Liver (tissue), 9 donors: ENCODE measurements around the gene TMEM178B. TPM values are rescaled to one million over a fixed set of nuclear protein-coding genes. Genes with fewer than 3 reads are reported as not detected.
A peak's percentile ranks its signal among the peaks of the same experiment; 100 is the strongest.

Experiments used
- DNase-seq: peaks from one replicate; pipeline ENCODE4 v3.0.0-alpha.2; 2017; ENCODE audit warnings: low spot score
- H3K27ac ChIP-seq, 2 donors: one replicate each; pipeline ENCODE4 v1.7.0; 2013; ENCODE audit warnings: inconsistent platforms in 2 of 2, low read length in 2 of 2, control low read depth in 1 of 2, low read depth in 1 of 2, mild to moderate bottlenecking in 1 of 2
- H3K27me3 ChIP-seq, 4 donors: one replicate each; pipeline versions ENCODE4 v1.6.1 to v1.7.0; 2013; ENCODE audit warnings: low read length in 3 of 4, inconsistent platforms in 1 of 4, mild to moderate bottlenecking in 1 of 4, moderate library complexity in 1 of 4; ENCODE audit not compliant: control insufficient read depth in 4 of 4, insufficient read depth in 4 of 4
- H3K36me3 ChIP-seq, 4 donors: one replicate each; pipeline versions ENCODE4 v1.6.1 to v1.7.0; 2013; ENCODE audit warnings: low read length in 3 of 4, mild to moderate bottlenecking in 3 of 4, low read depth in 1 of 4, moderate library complexity in 1 of 4; ENCODE audit not compliant: control insufficient read depth in 4 of 4, insufficient read depth in 3 of 4
- H3K4me1 ChIP-seq, 4 donors: one replicate each; pipeline versions ENCODE4 v1.6.1 to v1.7.0; 2013; ENCODE audit warnings: low read length in 3 of 4, mild to moderate bottlenecking in 3 of 4, moderate library complexity in 1 of 4; ENCODE audit not compliant: control insufficient read depth in 4 of 4, insufficient read depth in 4 of 4
- H3K4me3 ChIP-seq, 3 donors: one replicate each; pipeline versions ENCODE4 v1.6.1 to v1.7.0; 2013; ENCODE audit warnings: low read length in 3 of 3, control low read depth in 1 of 3, low read depth in 1 of 3, mild to moderate bottlenecking in 1 of 3
- H3K9ac ChIP-seq, 2 donors: one replicate each; pipeline ENCODE4 v1.7.0; 2013; ENCODE audit warnings: low read length in 2 of 2, mild to moderate bottlenecking in 2 of 2, moderate library complexity in 2 of 2, control low read depth in 1 of 2, low read depth in 1 of 2
- H3K9me3 ChIP-seq, 4 donors: one replicate each; pipeline versions ENCODE4 v1.6.1 to v1.7.0; 2013; ENCODE audit warnings: low read length in 3 of 4; ENCODE audit not compliant: control insufficient read depth in 4 of 4
- ATF3 ChIP-seq: IDR thresholded peaks from 2 replicates; pipeline ENCODE4 v1.6.1; 2016; ENCODE audit warnings: antibody characterized with exemption
- EGR1 ChIP-seq, 2 donors: IDR thresholded peaks; 2 replicates each; pipeline ENCODE4 v1.6.1; 2016 to 2018; ENCODE audit warnings: antibody characterized with exemption in 2 of 2, low read depth in 2 of 2
- FOXA2 ChIP-seq: IDR thresholded peaks from 2 replicates; pipeline ENCODE4 v1.6.1; 2016; ENCODE audit warnings: antibody characterized with exemption
- GABPA ChIP-seq, 2 donors: IDR thresholded peaks in 1 of 2; conservative IDR thresholded peaks in 1 of 2; 2 replicates each; pipeline ENCODE4 v1.6.1; 2016; ENCODE audit warnings: antibody characterized with exemption in 2 of 2, mild to moderate bottlenecking in 1 of 2, moderate library complexity in 1 of 2
- HNF4A ChIP-seq, 2 donors: conservative IDR thresholded peaks; 2 replicates each; pipeline ENCODE4 v1.6.1; 2016; ENCODE audit warnings: antibody characterized with exemption in 2 of 2, mild to moderate bottlenecking in 2 of 2
- HNF4G ChIP-seq: IDR thresholded peaks from 2 replicates; pipeline ENCODE4 v1.6.1; 2016; ENCODE audit warnings: antibody characterized with exemption
- JUND ChIP-seq, 2 donors: IDR thresholded peaks; 2 replicates each; pipeline ENCODE4 v1.6.1; 2016; ENCODE audit warnings: antibody characterized with exemption in 2 of 2
- MAX ChIP-seq: IDR thresholded peaks from 2 replicates; pipeline ENCODE4 v1.6.1; 2016; ENCODE audit warnings: antibody characterized with exemption
- NR2F2 ChIP-seq: IDR thresholded peaks from 2 replicates; pipeline ENCODE4 v1.6.1; 2016; ENCODE audit warnings: antibody characterized with exemption
- RAD21 ChIP-seq, 2 donors: IDR thresholded peaks; 2 replicates each; pipeline ENCODE4 v1.6.1; 2016; ENCODE audit warnings: antibody characterized with exemption in 2 of 2, mild to moderate bottlenecking in 2 of 2
- REST ChIP-seq: IDR thresholded peaks from 2 replicates; pipeline ENCODE4 v1.6.1; 2016; ENCODE audit warnings: antibody characterized with exemption, mild to moderate bottlenecking
- RXRA ChIP-seq, 2 donors: IDR thresholded peaks; 2 replicates each; pipeline ENCODE4 v1.6.1; 2017 to 2018; ENCODE audit warnings: antibody characterized with exemption in 2 of 2, mild to moderate bottlenecking in 1 of 2
- SP1 ChIP-seq: IDR thresholded peaks from 2 replicates; pipeline ENCODE4 v1.6.1; 2018; ENCODE audit warnings: antibody characterized with exemption, mild to moderate bottlenecking
- YY1 ChIP-seq: IDR thresholded peaks from 2 replicates; pipeline ENCODE4 v1.6.1; 2016; ENCODE audit warnings: antibody characterized with exemption, mild to moderate bottlenecking
- ZBTB33 ChIP-seq: IDR thresholded peaks from 2 replicates; pipeline ENCODE4 v1.6.1; 2016; ENCODE audit warnings: antibody characterized with exemption
- WGBS: extraction: QIAGEN DNeasy Blood & Tissue Kit; methylation state at CpG from one replicate; pipeline ENCODE4 v1.1.7; 2013; 5-methylcytosine and 5-hydroxymethylcytosine counted together
- polyA plus RNA-seq, 2 donors: library from polyadenylated mRNA; stranded (reverse) in 1 of 2; unstranded in 1 of 2; fragments of 200-250 nt in 1 of 2; fragments of >200 nt in 1 of 2; fragmentation: Nextera tagmentation in 1 of 2; extraction: Ambion mirVana in 1 of 2; gene quantifications; one replicate each; pipeline versions ENCODE4 v1.2.1 to v1.2.3, GENCODE V29; 2013 to 2015
- total RNA-seq, 2 donors: library from RNA; depleted of rRNA; stranded (reverse); fragments of >200 nt; gene quantifications; one replicate each; pipeline ENCODE4 v1.2.3, GENCODE V29; 2014
- donor health status: healthy.
- donor health status: healthy.
- donor health status: healthy.
- donor health status: healthy.
- donor health status: healthy.

Gene TMEM178B
- total and polyA plus RNA-seq, 4 donors = under 0.01 to 0.02 (median under 0.01) TPM; not detected in 1

- WGBS = 48% methylated on average over 4 of the region's 4 CpGs
- no peak for DNase-seq
- Histone ChIP-seq H3K4me3 (no peak overlapping the region), H3K4me1 (peaks cover 4 to 23% (median 11%) of the 10 kb centered on the region in 4 donors), H3K36me3 (no peaks in the 10 kb centered on the region), H3K27ac (peak overlapping the region; percentile 49 to 69), H3K9ac (no peak overlapping the region), H3K9me3 (no peaks in the 10 kb centered on the region), H3K27me3 (no peaks in the 10 kb centered on the region)
- peak; percentile 62 to 81 for TF ChIP-seq HNF4A (conservative IDR thresholded peaks at IDR 0.05)
- peak; percentile 25 for TF ChIP-seq YY1
- TF ChIP-seq NR2F2 = no peak
- TF ChIP-seq RXRA (IDR thresholded peaks at IDR 0.05) = peak in 1 of 2 donors; percentile 49
- no peak for TF ChIP-seq HNF4G
- peak; percentile 21 for TF ChIP-seq SP1
Measured at GRCh38 chr7:141462958-141463357, 389.1 kb downstream of the TMEM178B start.

GRCh38 chr7:141463986-141464385, 390.1 kb downstream of the TMEM178B start:
- Histone ChIP-seq H3K9ac (no peak overlapping the region), H3K27ac (no peak overlapping the region), H3K9me3 (no peaks in the 10 kb centered on the region), H3K4me1 (peaks cover 4 to 23% (median 11%) of the 10 kb centered on the region in 4 donors), H3K4me3 (no peak overlapping the region), H3K27me3 (no peaks in the 10 kb centered on the region), H3K36me3 (no peaks in the 10 kb centered on the region)
- 93% methylated on average over 8 of the region's 8 CpGs for WGBS
- no peak for DNase-seq
- no peak for TF ChIP-seq MAX
- no peak for TF ChIP-seq ZBTB33
- TF ChIP-seq GABPA (IDR thresholded peaks at IDR 0.05 in 1 of 2, conservative IDR thresholded peaks at IDR 0.05 in 1 of 2) = no peak
- no peak for TF ChIP-seq RAD21 (IDR thresholded peaks at IDR 0.05)
- no peak for TF ChIP-seq RXRA (IDR thresholded peaks at IDR 0.05)
- TF ChIP-seq HNF4A (conservative IDR thresholded peaks at IDR 0.05) = no peak
- no peak for TF ChIP-seq JUND (IDR thresholded peaks at IDR 0.05)
- TF ChIP-seq ATF3 = no peak
- TF ChIP-seq REST = no peak
- no peak for TF ChIP-seq YY1
- no peak for TF ChIP-seq FOXA2
- TF ChIP-seq EGR1 (IDR thresholded peaks at IDR 0.05; ENCODE audit: low read depth in 2 of 2) = no peak
